Gastrocnemius medialis (tissue), 4 donors: ENCODE data around the gene COA8. TPM values are rescaled to one million over a fixed set of nuclear protein-coding genes. Genes with fewer than 3 reads are reported as not detected.

Source experiments
- ATAC-seq, 2 donors: fragments of 150-250 bp; one replicate each; pipeline ENCODE4 v1.9.1; 2016
- DNase-seq, 2 donors: peaks; one replicate each; pipeline ENCODE4 v3.0.0-alpha.2; 2019
- H3K27ac ChIP-seq, 4 donors: fragments of 200-600 bp; sonication (generic); 1 replicate in 1 of 4; 2 replicates in 3 of 4; pipeline ENCODE4 v1.5.1; 2016 to 2018; ENCODE audit warnings: mild to moderate bottlenecking in 2 of 4, moderate library complexity in 1 of 4
- H3K27me3 ChIP-seq, 3 donors: fragments of 200-600 bp; sonication (generic) in 2 of 3; 1 replicate in 1 of 3; 2 replicates in 2 of 3; pipeline versions ENCODE4 v1.5.1 to v1.6.0; 2016 to 2019; ENCODE audit warnings: mild to moderate bottlenecking in 1 of 3, moderate library complexity in 1 of 3
- H3K36me3 ChIP-seq, 2 donors: fragments of 200-600 bp; sonication (generic) in 1 of 2; one replicate each; pipeline ENCODE4 v1.5.1; 2017 to 2018
- H3K4me1 ChIP-seq, 2 donors: fragments of 200-600 bp; sonication (generic) in 1 of 2; one replicate each; pipeline ENCODE4 v1.5.1; 2016 to 2017; ENCODE audit warnings: mild to moderate bottlenecking in 2 of 2
- H3K4me3 ChIP-seq, 4 donors: fragments of 200-600 bp; sonication (generic) in 3 of 4; 1 replicate in 1 of 4; 2 replicates in 3 of 4; pipeline ENCODE4 v1.5.1; 2016 to 2019; ENCODE audit warnings: mild to moderate bottlenecking in 2 of 4
- H3K9me3 ChIP-seq, 3 donors: fragments of 200-600 bp; sonication (generic) in 2 of 3; 1 replicate in 1 of 3; 2 replicates in 2 of 3; pipeline ENCODE4 v1.5.1; 2016 to 2019
- POLR2A ChIP-seq, 2 donors: fragments of 450-650 bp; IDR thresholded peaks; one replicate each; pipeline ENCODE4 v1.6.1; 2017; ENCODE audit warnings: antibody characterized with exemption in 2 of 2, mild to moderate bottlenecking in 2 of 2, moderate library complexity in 2 of 2
- in situ Hi-C, 4 donors: fragments of 200-750 bp; cut with MboI; loops; one replicate each; pipeline versions ENCODE4 v1.15.0 to v1.8.0; 2017; ENCODE audit warnings: low sequenced_read_pairs in 4 of 4
- intact Hi-C: fragments of 100-400 bp; cut with DNase I; formaldehyde crosslinking; loops from one replicate; pipeline ENCODE4 v1.15.1; 2023; ENCODE audit warnings: low total_unique reads
- total RNA-seq, 4 donors: library from RNA; depleted of rRNA; stranded (reverse); fragments of >200 nt; gene quantifications; one replicate each; pipeline versions ENCODE4 v1.1.0 to v1.2.3, GENCODE V29; 2016
- TF ChIP-seq, protein P1 (sequence below), 5 experiments: fragments of 450-650 bp in 3 of 5; fragments of 200-600 bp in 2 of 5; sonication (generic) in 2 of 5; IDR thresholded peaks in 4 of 5; conservative IDR thresholded peaks in 1 of 5; 1 replicate in 4 of 5; 2 replicates in 1 of 5; pipeline ENCODE4 v1.5.1; 2016 to 2019; ENCODE audit warnings: antibody characterized with exemption in 5 of 5, mild to moderate bottlenecking in 3 of 5, moderate library complexity in 3 of 5

The COA8 gene
- total RNA-seq, 4 donors from 2014 or later: 56.7 to 111 (median 71.7) TPM

DNA sequence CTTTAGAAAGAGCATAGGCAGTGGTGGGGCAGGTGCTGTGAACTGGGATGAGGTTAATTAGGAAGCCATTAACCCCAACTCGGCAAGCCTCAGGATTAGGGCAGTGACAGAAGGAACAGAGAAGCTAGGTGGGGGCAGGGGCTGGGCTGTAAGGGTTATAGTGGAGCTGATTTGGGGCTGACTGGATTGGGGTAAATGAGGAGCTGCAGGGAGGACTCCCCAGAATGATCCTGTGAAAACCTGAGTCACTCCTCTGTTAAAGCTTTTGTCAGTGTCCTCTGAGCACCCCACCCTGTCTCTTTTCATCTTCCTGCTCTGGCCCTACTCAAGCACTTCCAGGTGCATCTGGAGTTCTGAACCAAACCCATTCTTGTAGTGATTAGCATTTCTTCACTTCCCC is 70.6 kb downstream of the COA8 start:
- Histone ChIP-seq H3K36me3 (no peaks in the 10 kb centered on the region), H3K9me3 (no peaks in the 10 kb centered on the region), H3K27ac (peak overlapping the region in 1 of 4 donors; percentile 23), H3K4me3 (no peak overlapping the region), H3K27me3 (no peaks in the 10 kb centered on the region), H3K4me1 (peaks cover 31 to 57% of the 10 kb centered on the region in 2 donors)
- in situ Hi-C loops (no loop called here), intact Hi-C loops (no loop called here)
- DNase-seq (no peak), ATAC-seq (no peak)
- TF ChIP-seq, protein P1, sequence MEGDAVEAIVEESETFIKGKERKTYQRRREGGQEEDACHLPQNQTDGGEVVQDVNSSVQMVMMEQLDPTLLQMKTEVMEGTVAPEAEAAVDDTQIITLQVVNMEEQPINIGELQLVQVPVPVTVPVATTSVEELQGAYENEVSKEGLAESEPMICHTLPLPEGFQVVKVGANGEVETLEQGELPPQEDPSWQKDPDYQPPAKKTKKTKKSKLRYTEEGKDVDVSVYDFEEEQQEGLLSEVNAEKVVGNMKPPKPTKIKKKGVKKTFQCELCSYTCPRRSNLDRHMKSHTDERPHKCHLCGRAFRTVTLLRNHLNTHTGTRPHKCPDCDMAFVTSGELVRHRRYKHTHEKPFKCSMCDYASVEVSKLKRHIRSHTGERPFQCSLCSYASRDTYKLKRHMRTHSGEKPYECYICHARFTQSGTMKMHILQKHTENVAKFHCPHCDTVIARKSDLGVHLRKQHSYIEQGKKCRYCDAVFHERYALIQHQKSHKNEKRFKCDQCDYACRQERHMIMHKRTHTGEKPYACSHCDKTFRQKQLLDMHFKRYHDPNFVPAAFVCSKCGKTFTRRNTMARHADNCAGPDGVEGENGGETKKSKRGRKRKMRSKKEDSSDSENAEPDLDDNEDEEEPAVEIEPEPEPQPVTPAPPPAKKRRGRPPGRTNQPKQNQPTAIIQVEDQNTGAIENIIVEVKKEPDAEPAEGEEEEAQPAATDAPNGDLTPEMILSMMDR (IDR thresholded peaks at IDR 0.05 in 4 of 5, conservative IDR thresholded peaks at IDR 0.05 in 1 of 5): no peak
- TF ChIP-seq POLR2A (IDR thresholded peaks at IDR 0.05): no peak

DNA sequence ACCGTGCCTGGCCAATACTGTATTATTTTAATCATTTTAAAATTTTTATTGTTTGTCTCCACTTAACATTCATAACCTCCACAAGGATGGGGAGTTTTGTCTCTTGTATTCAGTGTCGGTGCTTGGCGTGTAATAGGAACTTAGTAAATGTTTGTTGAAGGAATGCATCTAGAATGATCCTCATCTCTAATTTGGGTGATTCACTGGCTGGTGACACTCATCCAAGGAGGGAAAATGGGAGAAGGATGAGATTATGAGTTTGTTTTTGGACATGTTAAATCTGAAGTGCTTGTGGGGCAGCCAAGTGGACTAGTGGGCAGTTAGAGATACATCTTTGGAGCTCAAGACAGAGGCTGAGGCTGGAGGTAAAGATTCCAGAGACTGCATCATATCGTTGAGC is 71.4 kb downstream of the COA8 start:
- intact Hi-C loops: no loop called here
- Histone ChIP-seq H3K27ac (peak overlapping the region in 1 of 4 donors; percentile 53), H3K9me3 (no peaks in the 10 kb centered on the region), H3K4me1 (peaks cover 32 to 61% of the 10 kb centered on the region in 2 donors), H3K36me3 (no peaks in the 10 kb centered on the region), H3K4me3 (peak overlapping the region in 1 of 4 donors; percentile 13), H3K27me3 (no peaks in the 10 kb centered on the region)
- DNase-seq (no peak), ATAC-seq (no peak)
- TF ChIP-seq, protein P1 (IDR thresholded peaks at IDR 0.05 in 4 of 5, conservative IDR thresholded peaks at IDR 0.05 in 1 of 5): no peak
- no peak for TF ChIP-seq POLR2A (IDR thresholded peaks at IDR 0.05)
- in situ Hi-C loops: no loop called here

DNA sequence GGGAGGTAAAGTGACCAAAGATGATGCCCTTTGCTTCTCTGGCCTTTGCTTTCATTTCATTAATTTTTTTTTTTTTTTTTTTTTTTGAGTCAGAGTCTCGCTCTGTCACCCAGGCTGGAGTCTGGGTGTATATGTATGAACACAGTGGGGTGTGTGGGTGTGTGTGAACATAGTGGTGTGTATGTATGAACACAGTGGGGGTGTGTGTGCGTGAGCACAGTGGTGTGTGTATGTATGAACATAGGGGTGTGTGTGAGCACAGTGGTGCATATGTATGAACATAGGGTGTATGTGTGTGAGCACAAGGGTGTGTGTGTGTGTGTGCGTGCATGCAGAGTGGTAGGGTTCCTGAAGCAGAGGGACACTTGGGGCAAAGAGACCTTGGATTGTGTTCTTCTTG is 75.8 kb downstream of the COA8 start:
- ATAC-seq (no peak), DNase-seq (no peak)
- intact Hi-C loops (no loop called here), in situ Hi-C loops (no loop called here)
- Histone ChIP-seq H3K4me1 (peaks cover 32 to 49% of the 10 kb centered on the region in 2 donors), H3K27me3 (no peaks in the 10 kb centered on the region), H3K27ac (no peak overlapping the region), H3K36me3 (no peaks in the 10 kb centered on the region), H3K4me3 (no peak overlapping the region), H3K9me3 (no peaks in the 10 kb centered on the region)
- TF ChIP-seq, protein P1 (IDR thresholded peaks at IDR 0.05 in 4 of 5, conservative IDR thresholded peaks at IDR 0.05 in 1 of 5): no peak
- TF ChIP-seq POLR2A (IDR thresholded peaks at IDR 0.05): no peak

Other genes starting within 250 kb of the COA8 start
- gene EIF5, start 228.7 kb upstream of the COA8 start, total RNA-seq: 100 to 1,000 TPM; 313 to 538 (median 374) TPM
- gene MARK3, start 177.5 kb upstream of the COA8 start, total RNA-seq: 10 to 100 TPM; 60.2 to 73.1 (median 71.6) TPM
- gene CKB, start 40.1 kb upstream of the COA8 start, total RNA-seq: 100 to 1,000 TPM in 1 of 4 donors, 10 to 100 TPM in 3; 20.7 to 110 (median 43.4) TPM
- 10 to 100 TPM in 1 of 4 donors, 1 to 10 TPM in 3; 8.3 to 11.0 (median 9.6) TPM for gene TRMT61A, start 33.8 kb upstream of the COA8 start, total RNA-seq
- 10 to 100 TPM; 16.9 to 22.6 (median 21.0) TPM for gene BAG5, start 303 bp upstream of the COA8 start, total RNA-seq
- gene KLC1, start 66.3 kb downstream of the COA8 start, total RNA-seq: 100 to 1,000 TPM; 217 to 398 (median 309) TPM
- 10 to 100 TPM in 1 of 4 donors, 1 to 10 TPM in 3; 1.3 to 26.5 (median 3.0) TPM for gene XRCC3, start 152.5 kb downstream of the COA8 start, total RNA-seq
- gene ZFYVE21, start 152.8 kb downstream of the COA8 start, total RNA-seq: 10 to 100 TPM; 16.2 to 25.8 (median 20.2) TPM